ENCODE data around the gene MRPS10.
"Not testable (repeated sequence)": the region's sequence is repeated elsewhere in the genome, so short reads cannot be mapped to it uniquely, and the experiment has no call there.

The MRPS10 gene

DNA sequence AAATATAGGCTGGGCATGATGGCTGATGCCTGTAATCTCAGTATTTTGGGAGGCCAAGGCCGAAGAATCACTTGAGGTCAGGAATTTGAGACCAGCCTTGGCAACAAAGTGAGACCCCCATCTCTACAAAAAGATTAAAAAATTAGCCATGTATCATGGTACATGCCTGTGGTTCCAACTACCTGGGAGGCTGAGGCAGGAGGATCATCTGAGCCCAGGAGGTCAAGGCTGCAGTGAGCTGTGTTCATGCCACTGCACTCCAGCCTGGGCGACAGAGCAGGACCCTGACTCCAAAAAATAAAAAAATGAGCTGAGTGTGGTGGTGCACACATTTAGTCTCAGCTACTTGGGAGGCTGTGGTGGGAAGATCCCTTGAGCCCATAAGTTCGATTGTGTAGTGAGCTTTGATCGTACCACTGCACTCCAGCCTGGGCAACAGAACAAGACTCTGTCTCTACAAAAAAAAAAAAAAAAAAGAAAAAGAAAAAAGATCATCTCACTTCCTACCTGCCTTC is 12.8 kb downstream of the MRPS10 start:
- DNase-seq, result no peak

GRCh38 chr6:42203183-42203582 is 14.5 kb downstream of the MRPS10 start:
- DNase-seq, result no peak

- not testable (repeated sequence) for DNase-seq
Measured at GRCh38 chr6:42202131-42202915, 15.3 kb downstream of the MRPS10 start.

- no peak for DNase-seq
Measured at GRCh38 chr6:42201382-42201781, 16.3 kb downstream of the MRPS10 start.

DNA sequence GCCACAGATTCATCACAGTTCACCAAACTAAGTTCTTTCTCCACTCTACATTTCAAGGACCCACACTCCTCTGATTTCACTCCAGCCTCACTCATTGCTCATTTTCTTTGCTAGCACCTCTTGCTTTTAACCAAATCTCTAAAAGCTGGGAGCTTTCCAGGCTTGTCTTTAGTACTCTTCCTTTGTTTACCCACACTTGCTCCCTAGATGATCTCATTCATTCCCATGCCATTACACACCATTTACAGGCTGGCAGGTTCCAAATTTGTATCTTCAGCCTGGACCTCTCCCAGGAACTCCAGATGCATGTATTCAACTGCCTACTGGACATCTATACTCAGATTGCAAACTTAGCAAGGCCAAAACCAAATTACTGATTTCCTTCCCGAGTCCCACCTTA is 17.6 kb downstream of the MRPS10 start:
- DNase-seq, result peak; percentile 32

- DNase-seq, result peak; percentile 69
Measured at GRCh38 chr6:42199106-42199981, 18.3 kb downstream of the MRPS10 start.

DNA sequence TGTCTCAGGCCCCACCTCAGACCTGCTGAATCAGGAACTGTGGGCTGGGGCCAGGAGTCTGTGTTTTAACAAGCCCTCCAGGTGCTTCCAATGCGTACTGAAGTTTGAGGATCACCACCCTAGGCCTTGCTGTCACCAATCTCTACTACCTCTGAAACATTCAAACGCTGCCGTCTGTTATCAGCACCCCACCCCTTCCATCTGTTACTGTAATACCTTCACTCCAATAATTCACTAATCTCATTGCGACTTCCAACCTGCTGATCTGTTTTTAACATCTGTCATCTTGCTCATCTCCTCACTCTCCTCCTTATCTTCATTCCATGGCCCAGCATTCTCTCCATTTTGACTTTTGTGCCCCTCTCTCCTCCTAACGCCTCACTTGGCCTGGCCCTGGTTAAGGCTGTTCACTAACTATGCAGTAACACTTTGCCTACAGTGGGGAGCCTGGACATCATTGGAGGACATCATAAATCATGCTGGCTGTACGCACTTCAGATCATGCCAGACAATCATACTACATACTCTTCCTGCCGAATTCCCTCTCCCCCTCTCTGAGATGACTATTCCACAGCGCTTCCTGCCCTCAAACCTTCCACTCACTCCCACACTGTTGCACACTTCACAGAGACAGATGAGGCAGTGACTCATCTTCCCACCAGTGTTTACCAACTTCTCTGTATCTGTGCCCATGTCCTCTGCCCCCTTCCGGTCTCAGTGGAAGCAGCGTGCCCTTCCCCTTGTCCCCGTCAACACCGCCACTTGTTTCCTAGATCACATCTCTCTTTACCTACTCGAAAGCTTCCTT is 19.9 kb downstream of the MRPS10 start:
- peak; percentile 57 for DNase-seq

DNA sequence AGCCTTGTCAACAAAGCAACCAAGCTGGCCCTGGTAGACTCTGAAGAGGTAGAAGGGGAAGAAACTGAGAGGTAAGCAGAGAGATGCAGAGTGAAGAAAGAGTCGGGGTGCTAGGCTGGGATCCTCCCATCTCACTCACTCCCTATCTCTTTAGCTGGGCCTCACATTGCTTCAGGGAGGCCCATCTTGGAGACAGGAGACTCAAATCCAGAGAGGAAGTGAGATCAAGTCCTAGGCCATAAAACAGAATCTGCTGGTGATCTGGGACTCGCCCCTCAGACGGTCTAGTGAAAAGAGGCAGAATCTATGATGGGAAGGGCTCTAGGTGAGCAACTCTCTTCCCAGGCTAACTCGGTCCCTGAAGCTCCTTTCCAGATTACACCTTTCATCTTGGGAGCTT is 22.2 kb downstream of the MRPS10 start:
- DNase-seq, result no peak

DNA sequence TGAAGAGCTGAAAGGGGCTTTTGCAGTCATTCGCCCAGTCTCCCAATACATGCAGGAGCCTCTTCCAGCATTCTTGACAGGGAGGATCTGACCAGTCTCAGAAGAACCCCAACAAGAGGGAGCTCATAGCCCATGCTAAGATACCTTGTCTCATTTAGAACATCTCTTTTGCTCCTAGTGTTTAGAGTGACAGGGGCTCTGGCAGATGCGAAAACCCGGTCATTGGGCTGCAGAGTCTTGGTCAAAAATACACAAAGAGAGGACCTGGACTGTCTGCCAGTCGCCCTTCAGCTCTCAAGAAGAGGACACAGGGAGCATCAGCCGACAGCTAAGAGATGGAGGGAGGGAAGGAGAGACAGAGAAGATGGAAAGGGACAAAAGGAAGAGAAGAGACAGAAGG is 23.6 kb downstream of the MRPS10 start:
- DNase-seq, result no peak

DNA sequence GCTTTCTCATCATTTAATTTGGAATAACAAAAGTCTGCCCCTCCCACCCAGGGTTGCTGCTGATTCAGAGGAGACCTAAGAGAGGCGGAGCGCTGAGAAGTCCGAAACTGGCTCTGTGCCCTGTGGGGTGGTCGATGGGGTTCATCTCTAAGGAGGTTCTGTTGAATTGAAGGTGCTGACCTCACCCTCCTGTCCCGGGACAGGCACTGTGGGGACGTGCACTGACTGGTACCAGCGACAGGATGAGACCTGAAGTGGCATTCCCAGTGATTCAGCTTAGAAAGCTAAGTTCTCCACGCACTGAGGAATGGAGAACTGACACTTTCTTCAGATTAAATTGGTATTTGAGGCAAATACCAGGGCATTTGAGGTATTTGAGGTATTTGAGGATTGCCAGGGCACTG is 24.2 kb downstream of the MRPS10 start:
- no peak for DNase-seq

DNA sequence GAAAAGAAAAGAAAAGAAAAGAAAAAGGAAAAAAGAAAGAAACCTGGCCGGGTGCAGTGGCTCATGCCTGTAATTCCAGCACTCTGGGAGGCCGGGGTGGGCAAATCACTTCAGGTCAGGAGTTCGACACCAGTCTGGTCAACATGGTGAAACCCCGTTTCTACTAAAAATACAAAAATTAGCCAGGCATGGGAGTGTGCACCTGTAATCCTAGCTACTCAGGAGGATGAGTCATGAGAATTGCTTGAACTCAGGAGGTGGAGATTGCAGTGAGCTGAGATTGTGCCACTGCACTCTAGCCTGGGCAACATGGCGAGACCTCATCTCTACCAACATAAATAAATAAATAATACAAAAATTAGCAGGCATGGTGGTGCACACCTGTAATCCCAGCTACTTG is 25.3 kb downstream of the MRPS10 start:
- not testable (repeated sequence) for DNase-seq

DNA sequence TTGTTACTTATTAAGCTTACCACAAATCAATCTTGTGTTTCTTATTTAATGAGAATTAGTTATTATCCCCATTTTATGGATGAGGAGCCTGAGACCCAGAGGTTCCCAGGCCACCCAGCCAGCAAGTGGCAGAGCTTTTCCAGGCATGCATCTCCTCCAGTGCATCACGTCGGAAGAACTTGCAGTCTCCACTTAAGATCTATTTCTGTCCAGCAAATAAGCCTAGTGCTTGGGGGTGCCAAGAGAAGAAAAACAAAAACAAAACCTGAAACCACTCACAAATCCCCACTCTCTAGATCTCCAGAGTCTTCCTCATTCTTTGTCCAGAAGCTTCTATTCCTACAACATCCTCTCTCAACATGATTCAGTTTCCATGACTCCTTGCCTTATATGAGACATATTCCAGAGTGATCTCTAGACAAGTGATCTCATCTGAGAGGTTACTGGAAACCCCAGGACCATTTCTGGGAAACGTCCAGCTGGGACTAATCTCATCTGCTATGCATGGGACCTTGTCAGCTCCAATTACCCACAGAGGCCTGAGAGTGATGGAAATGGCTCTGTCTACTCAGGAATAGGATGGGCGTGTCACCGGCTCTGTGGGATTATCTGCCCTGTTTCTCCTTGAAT is 27.0 kb downstream of the MRPS10 start:
- DNase-seq, result no peak

DNA sequence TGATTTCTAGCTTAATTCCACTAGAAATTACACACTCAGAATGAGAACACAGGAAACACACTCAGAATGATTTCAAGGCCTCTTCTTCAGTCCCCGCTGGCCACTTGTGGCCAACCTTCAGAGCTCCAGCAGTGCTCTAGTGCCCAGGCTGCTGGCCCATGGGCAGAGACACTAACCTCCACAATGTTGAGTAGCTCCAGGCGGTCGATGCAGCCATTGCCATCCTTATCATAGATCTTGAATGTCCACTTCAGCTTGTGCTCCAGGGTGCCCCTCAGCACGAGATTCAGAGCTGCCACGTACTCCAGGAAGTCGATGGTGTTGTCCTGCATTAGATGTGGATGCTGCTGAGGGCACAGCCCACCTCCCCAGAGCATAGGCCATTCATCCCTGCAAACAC is 29.3 kb downstream of the MRPS10 start:
- DNase-seq, result no peak

DNA sequence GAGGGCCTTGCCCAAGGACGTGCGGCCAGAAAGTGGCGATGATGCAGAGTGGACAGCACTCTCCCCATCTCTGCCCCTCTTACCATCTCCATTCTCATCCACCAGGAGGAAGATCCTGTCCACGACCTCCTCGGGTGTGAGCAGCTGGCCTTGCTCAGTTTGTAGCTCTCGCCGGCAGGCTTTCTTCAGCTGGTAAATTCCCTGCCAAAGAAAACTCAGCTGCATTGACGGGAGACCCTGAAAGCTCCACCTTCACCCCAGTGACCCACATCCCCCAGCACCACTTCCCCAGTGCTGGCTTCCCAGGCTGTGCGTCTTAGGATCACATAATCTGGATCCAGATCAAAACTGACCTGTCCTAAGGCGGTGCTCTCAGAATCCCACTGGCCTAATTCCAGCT is 32.1 kb downstream of the MRPS10 start:
- DNase-seq, result no peak

- no peak for DNase-seq
Measured at GRCh38 chr6:42184475-42184874, 33.2 kb downstream of the MRPS10 start.

DNA sequence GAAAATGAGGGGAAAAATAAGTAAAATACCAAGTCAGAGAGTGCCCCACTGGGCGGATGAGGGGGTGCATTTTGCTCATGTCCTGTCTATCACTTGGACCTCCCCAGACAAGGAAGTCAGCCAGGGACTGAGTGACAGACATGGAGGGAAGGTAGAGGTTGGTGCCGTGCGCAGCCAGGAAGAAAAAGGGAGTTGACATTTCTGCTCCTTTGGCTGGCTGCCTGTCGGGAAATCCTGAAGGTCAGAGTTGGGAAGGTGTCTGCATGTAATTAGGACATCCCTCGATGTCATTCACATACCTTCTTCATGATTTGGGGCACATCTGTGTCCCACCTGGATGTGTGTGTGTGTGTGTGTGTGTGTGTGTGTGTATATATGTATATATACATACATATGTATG is 35.6 kb downstream of the MRPS10 start:
- no peak for DNase-seq

DNA sequence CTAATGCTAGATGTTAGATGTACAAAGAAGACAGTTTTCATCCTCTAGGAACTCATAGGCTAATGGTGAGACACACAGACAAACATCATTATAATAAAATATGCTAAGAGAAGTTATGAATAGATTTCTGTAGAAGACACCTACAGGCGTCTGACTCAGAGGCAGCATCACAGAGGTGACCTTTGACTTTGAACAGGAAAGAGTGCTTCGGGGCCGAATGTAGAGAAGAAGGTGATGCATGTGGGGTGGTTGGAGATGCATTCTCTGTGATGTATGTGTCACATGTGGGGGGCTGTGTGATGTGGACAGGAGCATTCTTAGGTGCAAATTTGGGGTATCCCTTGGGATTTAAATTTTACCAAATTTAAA is 37.7 kb downstream of the MRPS10 start:
- no peak for DNase-seq

GRCh38 chr6:42179261-42179944 is 38.3 kb downstream of the MRPS10 start:
- no peak for DNase-seq

DNA sequence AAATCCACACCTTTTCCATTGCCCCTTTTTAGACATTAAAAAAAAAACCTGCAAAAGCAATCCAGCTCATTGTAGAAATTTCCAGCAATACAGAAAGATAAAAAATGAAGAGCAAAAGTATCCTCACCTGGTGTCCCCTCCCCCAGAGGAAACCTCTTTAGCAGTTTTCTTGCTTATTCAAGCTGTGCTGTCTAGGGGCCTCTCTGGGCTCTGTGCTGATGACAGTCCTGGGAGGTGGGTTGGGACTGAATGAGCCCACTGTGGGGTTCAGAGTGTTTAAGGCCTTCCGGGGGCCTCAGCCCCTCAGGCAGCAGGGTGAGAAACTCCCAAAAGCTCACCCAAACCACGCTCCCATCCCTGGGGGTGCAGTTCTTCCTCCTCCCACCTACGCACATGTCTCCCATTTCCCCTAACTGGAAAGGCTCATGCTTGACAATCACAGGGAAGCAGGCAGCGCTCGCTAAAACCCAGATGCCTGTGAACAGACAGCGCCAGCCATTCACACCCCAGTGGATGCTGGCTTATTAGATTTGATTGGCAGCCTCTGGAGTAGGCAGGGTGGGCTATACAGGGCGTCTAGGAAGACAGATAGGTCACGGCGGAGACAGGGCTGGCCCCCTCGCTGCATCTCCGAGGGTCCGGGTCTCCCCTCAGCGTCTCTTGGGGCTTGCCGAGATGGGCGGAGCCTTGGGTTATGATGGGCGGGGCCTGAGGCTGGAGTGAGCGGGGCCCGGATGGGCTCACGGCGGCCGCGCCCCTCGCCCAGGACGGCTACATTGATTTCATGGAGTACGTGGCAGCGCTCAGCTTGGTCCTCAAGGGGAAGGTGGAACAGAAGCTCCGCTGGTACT is 39.9 kb downstream of the MRPS10 start:
- DNase-seq, result no peak

- DNase-seq, result no peak
Measured at GRCh38 chr6:42176981-42177380, 40.7 kb downstream of the MRPS10 start.

- DNase-seq, result peak; percentile 21
Measured at GRCh38 chr6:42175860-42176259, 41.8 kb downstream of the MRPS10 start.

All from NCI-H69 (cell line).